HG02798 (cell line): ENCODE measurements around the gene TSGA10IP.

Source experiments
- ATAC-seq: cut with Tn5 transposase; IDR thresholded peaks from one replicate; pipeline ENCODE4 v1.9.1; 2021; ENCODE audit warnings: mild to moderate bottlenecking; ENCODE audit not compliant: unreplicated experiment, poor library complexity

The TSGA10IP gene

DNA sequence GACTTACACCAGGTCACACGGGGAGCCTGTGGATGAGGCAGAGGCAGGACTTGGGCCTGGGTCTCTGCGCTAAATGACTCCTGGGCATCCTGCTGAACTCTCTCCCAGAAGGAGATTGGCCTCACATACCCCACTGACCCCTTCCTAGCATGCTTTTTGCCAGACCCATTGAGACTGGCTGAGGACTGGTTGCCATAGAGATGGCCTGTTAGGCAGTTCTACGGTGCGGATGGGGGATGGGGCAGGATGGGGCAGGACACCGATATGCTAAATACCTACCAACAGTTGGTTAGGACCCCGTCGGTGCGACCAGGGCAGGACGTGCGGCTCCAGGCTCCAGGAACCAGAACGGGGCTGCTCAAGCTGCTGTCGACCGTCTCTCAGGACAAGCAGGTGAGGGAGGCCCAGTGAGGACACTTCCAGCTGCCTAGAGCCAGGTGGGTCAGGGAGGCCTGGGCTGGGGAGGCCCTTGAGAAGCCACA lies at the start of gene TSGA10IP:
Gene TSGA10IP (plus strand): TSS at position 51 of the 482 bp plus-strand sequence. CDS start 196 bp downstream, at position 247.
- ATAC-seq, result no peak

DNA sequence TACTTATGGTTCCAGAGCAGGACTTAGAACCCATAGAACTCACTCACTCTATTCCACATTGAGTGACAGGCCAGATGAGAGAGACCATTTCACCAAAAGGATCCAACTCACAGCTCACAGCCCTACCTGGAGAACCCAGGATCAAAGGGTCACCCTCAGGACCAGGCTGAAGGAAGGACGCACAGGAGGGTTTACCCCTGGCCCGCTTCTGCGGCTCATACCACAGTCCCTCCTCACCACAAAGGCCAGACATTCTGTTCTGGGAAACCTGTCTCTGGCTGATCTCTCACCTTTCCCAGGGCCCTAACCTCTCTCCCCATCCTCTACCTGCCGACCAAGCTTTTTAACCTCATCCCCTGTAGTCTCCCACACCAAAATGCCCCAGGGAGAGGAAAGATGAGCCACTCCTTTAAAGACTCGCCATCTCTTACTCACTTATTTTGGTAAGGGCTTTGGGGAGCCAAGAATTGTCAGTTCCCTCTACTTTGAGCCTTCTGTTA lies 49.7 kb upstream of the TSGA10IP start:
- no peak for ATAC-seq

DNA sequence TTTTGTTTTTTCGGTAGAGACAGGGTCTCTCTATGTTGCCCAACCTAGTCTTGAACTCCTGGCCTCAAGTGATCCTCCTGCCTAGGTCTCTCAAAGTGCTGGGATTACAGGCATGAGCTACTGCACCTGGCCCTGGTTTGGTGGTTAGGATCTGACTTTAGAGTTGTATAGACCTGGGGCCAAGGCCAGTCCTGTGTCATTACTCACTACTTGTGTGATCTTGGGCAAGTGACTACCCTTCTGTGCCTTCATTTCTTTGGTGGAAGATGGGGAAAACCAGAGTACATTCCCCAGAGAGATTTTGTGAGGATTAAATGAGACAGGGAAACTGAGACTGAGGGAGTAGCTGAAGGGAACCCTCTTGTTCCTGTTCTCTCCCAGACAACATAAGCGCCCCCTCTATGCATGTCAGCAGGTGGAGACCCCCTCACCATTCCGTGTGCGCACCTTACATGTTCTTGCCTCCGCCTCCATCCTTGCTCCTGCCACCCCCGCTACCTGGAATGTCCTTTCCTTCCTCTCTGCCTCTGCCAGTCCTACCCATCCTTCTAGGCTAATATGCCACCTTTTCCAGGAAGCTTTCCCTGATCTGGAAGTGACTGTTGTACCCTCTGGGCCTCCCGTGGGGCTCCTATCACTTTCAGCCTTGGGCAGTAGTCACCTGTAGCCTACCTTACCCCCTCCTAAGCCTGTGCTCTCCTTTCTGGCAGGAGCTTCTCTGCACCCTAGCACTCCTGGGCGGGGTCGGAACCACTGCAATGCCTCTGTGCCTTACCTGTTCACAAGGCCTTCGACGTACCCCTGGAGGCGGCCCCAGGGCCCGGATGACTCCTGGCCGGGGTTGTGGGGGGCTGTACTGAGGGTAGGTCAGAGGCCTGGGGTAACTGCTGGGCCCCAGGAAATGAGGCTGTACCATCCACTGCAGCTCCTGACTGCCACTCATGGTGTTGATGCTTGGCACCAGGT lies 49.0 kb upstream of the TSGA10IP start:
- ATAC-seq, result no peak

DNA sequence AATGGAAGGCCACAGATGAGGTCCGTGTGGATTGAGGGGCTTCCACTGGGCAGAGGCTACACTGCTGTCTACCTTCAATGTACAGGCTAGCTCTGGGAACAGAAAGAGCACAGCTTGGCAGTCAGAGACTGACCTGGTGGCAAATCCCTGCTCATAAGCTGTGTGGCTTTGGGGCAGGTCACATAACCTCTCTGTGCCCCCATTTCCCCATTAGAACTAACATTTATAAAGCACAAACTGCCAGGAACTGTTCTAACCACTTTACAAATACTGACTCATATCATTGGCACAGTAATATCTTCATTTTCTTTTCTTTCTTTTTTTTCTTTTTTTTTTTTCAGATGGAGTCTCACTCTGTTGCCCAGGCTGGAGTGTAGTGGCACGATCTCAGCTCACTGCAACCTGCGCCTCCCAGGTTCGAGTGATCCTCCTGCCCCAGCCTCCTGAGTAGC lies 48.2 kb upstream of the TSGA10IP start:
- ATAC-seq, result no peak

DNA sequence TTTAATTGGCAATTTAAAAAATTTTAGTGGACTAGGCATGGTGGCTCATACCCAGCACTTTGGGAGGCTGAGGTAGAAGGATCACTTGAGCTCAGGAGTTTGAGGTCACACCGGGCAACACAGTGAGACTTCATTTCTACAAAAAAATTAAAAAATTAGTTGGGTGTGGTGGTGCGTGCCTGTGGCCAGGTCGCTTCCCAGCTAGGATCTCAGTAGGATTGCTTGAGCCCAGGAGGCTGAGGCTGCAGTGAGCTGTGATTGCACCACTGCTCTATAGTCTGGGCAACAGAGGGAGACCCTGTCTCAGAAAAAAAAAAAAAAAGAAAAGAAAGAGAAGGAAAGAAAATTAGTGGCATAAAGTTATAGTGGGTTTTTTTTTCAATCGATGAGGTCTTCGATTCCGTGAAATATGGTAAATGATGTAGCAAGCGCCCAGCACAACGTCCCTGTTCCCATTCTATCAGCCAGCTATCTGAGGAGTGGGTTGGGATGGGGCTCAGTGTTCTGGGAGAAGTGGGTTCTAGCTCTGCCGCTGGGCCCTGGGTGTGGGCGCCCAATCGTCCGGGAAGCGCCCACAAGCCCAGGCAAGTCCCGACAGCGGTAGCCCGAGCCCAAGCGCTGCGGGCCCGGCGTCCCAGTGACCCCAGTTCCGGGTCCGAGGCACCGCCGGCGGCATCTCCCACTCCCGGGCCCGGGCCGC lies 46.5 kb upstream of the TSGA10IP start:
- ATAC-seq, result no peak

DNA sequence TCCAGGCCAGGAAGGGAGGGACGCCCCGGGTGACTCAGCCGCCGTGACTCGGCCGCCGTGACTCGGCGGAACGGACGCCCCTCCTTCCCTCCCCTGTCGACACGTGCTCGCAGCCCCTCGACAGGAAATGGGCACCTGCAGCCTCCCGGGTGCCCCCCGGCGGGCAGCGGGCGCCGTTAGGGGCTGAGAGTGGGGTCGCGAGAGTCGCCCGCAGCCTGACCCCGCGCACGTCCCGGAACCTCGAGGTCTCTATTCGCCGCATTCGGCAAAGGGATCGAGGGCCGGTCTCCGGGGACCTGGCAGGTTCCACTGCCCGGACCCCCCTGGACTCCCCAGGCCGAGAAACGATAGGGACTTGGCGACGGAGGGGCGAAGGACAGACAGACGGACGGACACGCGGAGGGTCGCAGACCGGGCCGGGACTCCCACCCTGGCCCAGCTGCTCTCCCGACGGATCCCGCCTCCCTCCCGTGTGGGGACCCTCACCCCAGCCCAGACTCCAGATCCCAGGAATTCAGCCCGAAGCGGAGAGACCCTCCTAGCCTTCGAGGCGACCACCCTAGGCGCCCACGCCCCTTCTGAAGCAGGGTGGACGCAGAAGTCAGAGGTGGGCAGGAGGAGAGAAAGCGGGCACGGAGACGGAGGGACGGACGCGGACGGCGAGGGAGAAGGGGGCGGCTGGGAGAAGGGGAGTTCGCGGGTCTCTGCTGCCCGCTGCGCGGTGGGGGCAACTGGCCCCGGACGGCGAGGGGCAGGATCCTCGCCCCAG lies 45.7 kb upstream of the TSGA10IP start:
- ATAC-seq, result peak; percentile 20

DNA sequence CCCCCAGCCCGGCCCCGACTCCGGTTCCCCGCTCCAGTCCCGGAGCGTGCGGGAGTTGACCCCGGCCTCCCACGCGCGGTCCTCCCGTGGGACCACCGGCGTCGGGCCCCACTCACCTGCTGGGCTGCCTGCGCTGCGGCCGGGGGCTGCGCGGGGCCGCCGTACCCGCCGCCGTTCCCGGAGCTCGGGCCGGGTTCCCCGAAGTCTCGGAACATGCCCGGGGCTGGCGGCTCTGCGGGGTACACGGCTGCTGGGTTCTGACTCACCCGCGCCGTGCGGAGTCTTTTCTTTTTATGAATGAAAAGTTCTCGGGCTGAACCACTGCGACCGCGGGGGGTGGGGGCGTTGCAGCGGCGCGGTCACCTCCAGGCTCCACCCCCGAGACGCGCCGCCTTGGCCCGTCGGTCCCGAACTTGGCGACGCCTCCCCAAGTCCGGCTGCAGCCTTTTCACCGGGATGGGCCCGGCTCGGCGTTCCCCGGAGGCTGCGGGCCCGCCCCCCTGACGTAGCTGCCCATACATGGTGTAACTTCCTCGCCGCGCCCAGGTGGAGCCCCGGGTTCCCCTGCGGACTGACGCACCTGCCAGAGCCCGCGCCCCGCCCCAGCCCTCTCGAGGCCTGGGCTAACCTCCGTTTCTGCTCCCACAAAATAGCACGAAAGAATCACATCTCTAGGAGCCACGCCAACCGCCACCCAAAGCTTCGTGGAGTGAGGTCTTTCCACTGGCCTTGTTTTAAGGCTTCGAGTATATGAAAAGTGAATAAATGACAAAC lies 45.0 kb upstream of the TSGA10IP start, which contains the start of gene FOSL1:
Gene FOSL1 (minus strand): TSS at position 264 of the 774 bp plus-strand sequence. CDS start 49 bp downstream, at position 215.
- peak; percentile 86 for ATAC-seq

DNA sequence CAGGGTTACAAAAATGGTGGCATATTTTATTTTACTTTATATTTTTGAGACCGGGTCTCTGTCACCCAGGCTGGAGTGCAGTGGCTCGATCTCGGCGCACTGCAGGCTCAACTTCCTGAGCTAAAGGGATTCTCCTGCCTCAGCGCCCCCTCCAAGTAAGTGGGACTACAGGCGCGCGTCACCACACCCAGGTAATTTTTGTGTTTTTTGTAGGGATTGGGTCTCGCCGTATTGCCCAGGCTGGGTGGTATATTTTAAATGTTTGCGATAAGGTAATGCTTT lies 44.4 kb upstream of the TSGA10IP start:
- no peak for ATAC-seq

DNA sequence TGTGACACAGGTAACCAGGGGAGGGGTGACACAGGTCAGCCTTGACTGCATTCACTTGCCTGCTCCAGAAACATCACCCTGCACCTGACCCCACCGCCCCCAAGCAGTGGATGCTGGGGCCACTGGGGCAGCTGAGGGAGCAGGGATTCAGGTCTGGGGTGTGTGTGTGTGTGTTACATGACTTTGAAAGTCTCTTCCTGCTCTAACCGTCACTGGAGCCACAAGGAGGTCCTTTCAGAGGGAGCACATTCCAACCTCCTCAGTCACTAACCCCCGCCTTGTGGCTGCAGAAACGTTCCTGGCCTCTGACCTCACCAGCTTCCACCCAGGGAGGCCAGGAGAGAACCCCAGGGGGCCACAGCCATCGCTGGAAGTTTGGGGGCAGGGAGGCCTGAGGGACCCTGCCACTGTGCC lies 42.2 kb upstream of the TSGA10IP start:
- no peak for ATAC-seq

DNA sequence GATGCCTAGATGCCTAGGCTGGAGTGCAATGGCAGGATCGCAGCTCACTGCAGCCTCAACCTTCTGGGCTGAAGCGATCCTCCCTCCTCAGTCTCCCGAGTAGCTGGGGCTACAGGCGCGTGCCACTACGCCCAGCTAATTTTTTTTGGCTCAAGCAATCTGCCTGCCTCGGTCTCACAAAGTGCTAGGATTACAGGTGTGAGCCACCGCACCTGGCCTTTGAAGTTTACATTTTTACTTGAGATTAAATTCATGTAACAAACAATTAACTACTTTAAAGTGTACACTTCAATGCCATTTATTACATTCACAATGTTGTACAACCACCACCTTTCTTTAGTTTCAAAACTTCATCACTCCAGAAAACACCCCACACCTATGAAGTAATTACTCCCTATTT lies 41.6 kb upstream of the TSGA10IP start:
- no peak for ATAC-seq

DNA sequence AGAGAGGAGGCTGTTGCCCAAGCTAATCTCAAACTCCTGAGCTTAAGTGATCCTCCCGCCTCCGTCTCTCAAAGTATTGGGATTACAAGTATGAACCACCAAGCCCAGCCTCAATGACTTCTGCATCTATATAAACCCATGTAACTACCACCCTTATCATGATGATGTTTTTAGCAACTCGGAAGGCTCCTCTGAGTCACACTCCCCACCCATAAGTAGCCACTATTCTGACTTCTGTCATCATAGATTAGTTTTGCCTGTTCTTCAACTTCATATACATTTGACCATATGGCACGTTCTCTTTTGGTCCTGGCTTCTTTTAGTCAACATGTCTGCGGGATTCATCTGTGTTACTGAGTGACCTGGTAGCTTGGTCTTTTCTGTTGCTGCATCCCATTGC lies 38.7 kb upstream of the TSGA10IP start:
- no peak for ATAC-seq

DNA sequence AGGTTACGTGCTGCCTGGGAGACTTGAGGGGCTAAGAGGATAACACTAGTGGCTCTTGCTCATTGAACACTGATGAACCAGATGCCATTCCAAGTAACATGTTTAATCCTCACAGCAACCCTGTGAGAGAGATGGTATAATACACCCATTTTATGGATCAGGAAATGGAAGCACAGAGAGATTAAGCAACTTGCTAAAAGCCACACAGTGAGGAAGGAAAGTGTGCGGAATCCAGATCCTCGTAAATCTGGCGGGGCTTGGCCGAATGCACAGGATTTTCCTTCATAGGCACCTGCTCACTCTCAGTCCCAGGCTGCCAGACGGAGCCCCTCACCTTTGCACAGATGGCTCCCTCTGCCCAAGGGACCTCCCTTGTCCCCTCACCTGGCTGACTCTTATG lies 37.4 kb upstream of the TSGA10IP start:
- no peak for ATAC-seq

DNA sequence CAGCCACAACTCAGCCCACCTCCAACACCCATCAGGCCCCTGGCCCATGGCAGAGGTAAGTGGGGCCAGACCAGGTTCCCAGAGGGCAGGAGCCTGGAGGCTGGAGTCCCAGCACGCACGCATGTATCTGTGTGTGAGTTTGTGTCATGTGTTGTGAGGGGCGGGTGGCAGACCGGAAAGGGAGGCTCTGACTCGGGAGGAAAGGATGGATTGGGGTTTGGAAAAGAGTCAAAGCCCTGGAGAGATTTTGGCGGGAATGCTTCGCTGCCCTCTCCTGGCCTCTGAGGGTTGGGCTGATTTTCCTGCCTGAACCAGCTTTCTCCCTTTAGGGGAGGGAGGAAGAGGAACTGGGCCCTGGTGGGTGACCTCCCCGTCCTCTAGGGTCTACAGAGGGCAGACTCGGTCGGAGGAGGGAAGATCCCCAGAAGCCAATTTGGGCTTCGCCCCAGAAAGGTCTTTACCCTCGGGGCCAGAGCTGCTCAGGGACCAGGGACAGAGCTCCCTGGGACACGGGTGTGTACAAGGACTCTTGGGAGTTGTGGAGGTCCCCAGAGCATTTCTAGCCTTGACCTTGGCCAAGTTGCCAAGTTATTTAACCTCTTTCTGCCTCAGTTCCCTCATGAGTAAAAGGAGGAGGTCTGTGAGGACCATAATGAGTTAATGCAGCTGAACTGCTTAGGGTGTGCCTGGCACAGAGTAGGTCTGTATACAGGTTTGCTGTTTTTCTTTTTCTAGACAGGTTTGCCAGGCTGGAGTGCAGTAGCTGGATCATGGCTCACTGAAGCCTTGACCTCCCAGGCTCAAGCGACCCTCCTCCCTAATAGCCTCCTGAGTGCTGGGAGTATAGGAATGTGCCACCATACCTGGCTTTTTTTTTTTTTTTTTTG lies 33.4 kb upstream of the TSGA10IP start:
- no peak for ATAC-seq

DNA sequence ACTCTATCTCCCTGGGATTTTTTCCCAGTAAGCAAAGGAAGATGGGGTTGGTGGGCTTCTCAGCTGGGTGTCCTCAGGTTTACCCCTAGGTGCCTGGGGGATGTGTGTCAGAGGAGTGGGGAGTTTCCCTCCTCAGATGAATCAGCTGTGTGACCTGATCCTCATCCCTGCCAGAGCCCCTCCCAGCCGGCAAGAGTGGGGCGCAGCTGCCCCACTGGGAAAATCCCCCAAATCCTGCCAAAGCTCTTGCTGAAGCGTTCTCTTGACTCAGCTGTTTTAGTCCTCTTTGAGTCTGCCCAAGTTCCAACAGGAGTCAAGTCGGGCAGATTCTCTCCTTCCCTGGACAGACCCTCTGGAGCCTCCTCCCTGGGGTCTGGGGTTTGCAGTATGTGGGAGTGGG lies 32.4 kb upstream of the TSGA10IP start:
- ATAC-seq, result no peak

DNA sequence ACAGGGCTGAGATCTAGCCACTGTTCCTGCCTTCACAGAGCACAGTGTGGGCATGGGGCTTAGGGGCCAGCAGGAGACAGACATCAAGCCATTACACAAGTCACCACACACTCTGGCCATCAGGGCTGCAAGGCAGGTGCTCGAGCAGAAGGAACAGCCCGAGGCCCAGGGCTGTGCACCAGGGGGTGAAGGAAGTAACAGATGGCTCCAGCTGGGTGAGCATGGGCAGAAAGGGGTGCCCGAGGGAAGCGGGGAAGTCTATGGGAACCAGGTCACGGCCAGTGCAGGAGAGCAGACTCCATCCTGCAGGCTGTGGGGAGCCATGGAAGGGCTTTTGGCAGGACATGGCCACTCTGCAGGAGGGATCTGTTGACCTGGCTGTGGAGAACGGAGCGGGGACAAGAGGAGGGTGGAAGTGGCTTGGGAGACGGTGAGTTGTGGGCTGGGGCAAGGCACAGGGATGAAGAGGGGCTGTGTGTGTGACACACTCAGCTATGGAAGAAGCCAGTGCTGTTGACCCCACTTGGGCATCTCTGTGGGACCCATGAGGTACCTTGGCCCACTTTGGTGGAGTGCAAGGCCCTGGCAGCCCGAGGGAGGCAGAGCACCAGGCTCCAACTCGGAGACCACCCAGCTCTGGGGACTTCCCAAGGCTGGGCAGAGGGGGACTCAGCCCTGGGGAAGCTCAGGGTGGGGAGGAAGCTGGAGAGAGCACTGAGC lies 30.0 kb upstream of the TSGA10IP start:
- ATAC-seq, result no peak

DNA sequence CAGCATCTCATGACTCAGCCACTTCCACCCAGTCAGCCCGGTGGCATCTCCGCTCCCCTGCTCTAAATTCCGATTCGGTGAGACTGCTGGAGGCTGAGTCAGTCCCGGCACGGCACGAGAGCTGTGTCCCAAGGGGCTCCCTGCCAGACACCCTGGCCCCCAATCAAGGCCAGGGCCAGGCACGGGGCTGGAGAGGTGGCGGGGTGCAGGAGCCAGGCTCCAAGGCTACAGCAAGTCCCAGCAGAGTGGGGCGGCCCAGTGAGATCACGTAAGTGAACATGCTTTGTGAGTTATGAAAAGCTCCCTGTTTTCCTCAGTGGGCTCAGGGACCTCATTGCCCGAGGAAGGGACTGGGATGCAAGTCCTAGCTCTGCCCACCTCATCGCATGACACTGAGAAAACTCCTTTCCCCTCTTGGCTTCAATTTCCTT lies 29.4 kb upstream of the TSGA10IP start:
- no peak for ATAC-seq

DNA sequence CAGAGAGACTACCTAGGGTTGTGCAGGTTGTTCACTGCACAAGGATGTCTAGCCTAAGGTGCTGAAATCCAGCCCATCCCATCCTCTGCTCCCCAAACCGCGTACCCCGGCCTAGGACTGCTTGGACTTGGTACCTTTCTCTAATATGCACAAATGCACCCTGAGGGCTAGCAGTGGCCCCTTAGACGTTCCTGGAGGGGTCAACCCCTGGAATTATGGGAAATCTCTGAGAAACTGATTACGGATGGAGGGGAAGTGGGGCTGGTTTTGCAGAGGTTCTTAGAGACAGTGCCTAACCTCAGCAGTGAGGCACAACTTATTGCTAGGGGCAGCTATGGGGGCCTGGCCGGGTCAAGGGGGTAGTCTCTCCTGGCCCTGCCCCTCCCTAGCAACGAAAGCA lies 28.9 kb upstream of the TSGA10IP start:
- ATAC-seq, result no peak

DNA sequence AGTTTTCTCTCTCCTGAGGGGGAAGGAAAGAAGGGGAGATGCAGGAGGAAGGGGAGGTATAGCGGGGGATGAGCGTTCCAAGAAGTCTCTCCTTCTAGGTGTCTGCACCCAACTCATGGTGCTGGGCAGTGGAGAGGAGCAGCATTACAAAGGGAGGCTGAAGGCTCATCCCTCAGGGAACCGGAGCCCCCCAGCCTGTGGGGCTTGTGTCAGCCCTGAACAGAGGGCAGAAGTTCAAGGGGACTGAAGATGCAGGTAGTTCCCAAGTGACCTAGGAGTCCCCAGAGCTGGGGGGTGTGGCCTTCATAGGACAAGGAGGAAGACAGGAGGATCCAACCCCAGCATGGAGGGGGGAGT lies 28.2 kb upstream of the TSGA10IP start:
- ATAC-seq, result no peak
